Loucy (cell line): Measurements from ENCODE around the gene KLRC4.

Experiments
- EZH2phosphoT487 ChIP-seq: fragments of 200-600 bp; IDR thresholded peaks from 2 replicates; pipeline ENCODE4 v1.6.1; 2018; ENCODE audit warnings: antibody characterized with exemption, mild to moderate bottlenecking, moderate library complexity, borderline replicate concordance
- TF ChIP-seq, protein P1 (sequence below): fragments of 200-600 bp; sonication (generic); conservative IDR thresholded peaks from 2 replicates; pipeline ENCODE4 v1.5.1; 2014; ENCODE audit warnings: mild to moderate bottlenecking, antibody characterized with exemption, low read length

DNA sequence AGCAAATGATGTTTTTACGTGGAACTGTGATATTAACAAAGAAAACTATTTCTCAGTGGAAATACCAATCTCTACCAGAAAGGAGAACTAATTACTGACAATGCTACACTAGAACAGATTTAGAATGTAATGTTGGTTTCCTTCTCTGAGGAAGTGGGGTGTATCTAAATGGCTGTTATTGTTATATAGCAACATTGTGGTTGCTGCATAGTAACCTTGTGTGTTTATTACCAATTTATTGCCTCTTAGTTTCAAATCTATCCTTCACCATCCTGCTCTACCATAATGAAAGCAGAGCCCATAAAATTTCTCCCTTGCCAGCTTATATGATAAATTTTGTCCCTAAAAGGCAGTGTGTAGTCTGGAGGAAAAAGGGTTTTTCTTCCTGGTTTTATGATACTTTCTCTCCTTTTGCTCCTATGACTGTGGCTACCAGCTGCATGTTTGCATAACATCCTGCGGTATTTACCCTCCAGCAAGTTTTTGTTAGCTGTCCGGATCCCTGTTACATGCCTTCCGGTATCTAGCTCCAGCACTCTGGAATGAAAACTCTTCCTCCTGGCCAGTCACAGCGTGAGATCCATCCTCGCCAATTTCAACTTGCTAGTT is 14.1 kb downstream of the KLRC4 start:
- TF ChIP-seq, protein P1, sequence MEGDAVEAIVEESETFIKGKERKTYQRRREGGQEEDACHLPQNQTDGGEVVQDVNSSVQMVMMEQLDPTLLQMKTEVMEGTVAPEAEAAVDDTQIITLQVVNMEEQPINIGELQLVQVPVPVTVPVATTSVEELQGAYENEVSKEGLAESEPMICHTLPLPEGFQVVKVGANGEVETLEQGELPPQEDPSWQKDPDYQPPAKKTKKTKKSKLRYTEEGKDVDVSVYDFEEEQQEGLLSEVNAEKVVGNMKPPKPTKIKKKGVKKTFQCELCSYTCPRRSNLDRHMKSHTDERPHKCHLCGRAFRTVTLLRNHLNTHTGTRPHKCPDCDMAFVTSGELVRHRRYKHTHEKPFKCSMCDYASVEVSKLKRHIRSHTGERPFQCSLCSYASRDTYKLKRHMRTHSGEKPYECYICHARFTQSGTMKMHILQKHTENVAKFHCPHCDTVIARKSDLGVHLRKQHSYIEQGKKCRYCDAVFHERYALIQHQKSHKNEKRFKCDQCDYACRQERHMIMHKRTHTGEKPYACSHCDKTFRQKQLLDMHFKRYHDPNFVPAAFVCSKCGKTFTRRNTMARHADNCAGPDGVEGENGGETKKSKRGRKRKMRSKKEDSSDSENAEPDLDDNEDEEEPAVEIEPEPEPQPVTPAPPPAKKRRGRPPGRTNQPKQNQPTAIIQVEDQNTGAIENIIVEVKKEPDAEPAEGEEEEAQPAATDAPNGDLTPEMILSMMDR: no peak
- no peak for TF ChIP-seq EZH2phosphoT487
